DMS153 treated with DMSO at 0.1 percent for 48 hours (cell line): ENCODE results near the gene MSMP.
A peak's percentile ranks its signal among the peaks of the same experiment; 100 is the strongest.

ENCODE experiments used
- DNase-seq: peaks from one replicate; lab custom pipeline; 2025; ENCODE audit not compliant: unreplicated experiment; lab: John Stamatoyannopoulos, UW

Gene MSMP

GRCh38 chr9:35746583-35746982, 7.5 kb downstream of the MSMP start:
- no peak for DNase-seq

- DNase-seq, result no peak
These were observed 8.5 kb downstream of the MSMP start for GRCh38 chr9:35745569-35745968.

GRCh38 chr9:35743880-35744518, 10.1 kb downstream of the MSMP start:
- DNase-seq, result no peak

- no peak for DNase-seq
These were observed 10.6 kb downstream of the MSMP start for GRCh38 chr9:35743452-35743851.

GRCh38 chr9:35741740-35742139, 12.3 kb downstream of the MSMP start:
- no peak for DNase-seq

- DNase-seq, result no peak
These were observed 13.8 kb downstream of the MSMP start for GRCh38 chr9:35740243-35740642.

GRCh38 chr9:35738924-35739323, 15.2 kb downstream of the MSMP start:
- DNase-seq, result no peak

GRCh38 chr9:35738186-35738585, 15.9 kb downstream of the MSMP start:
- no peak for DNase-seq

- DNase-seq, result no peak
These were observed 16.9 kb downstream of the MSMP start for GRCh38 chr9:35737143-35737542.

GRCh38 chr9:35736201-35736633, 17.9 kb downstream of the MSMP start:
- peak; percentile 9 for DNase-seq

- DNase-seq, result no peak
These were observed 20.0 kb downstream of the MSMP start for GRCh38 chr9:35734096-35734495.

GRCh38 chr9:35732800-35733541, 21.1 kb downstream of the MSMP start:
- DNase-seq, result peak; percentile 10

- DNase-seq, result peak; percentile 95
These were observed 21.8 kb downstream of the MSMP start, which contains the start of the genes CREB3 and TLN1 for GRCh38 chr9:35732185-35732799. TSS of gene CREB3 (plus strand) at chr9:35732666. CDS start at chr9:35732773, 107 bp downstream. TSS of gene TLN1 (minus strand) at chr9:35732195. CDS start at chr9:35725694, 6,501 bp downstream.

GRCh38 chr9:35731415-35732184, 22.5 kb downstream of the MSMP start:
- DNase-seq, result no peak

- no peak for DNase-seq
These were observed 23.6 kb downstream of the MSMP start for GRCh38 chr9:35730486-35730854.

- peak; percentile 21 for DNase-seq
These were observed 24.2 kb downstream of the MSMP start for GRCh38 chr9:35729700-35730485.

- DNase-seq, result no peak
These were observed 25.0 kb downstream of the MSMP start for GRCh38 chr9:35729101-35729500.

GRCh38 chr9:35728041-35728971, 25.8 kb downstream of the MSMP start:
- no peak for DNase-seq

- no peak for DNase-seq
These were observed 26.4 kb downstream of the MSMP start for GRCh38 chr9:35727676-35728040.
